Measurements from ENCODE around the gene TP63.

The TP63 gene

GRCh38 chr3:189683546-189684255, 52.5 kb downstream of the TP63 start:
- TF ChIP-seq, protein P1, sequence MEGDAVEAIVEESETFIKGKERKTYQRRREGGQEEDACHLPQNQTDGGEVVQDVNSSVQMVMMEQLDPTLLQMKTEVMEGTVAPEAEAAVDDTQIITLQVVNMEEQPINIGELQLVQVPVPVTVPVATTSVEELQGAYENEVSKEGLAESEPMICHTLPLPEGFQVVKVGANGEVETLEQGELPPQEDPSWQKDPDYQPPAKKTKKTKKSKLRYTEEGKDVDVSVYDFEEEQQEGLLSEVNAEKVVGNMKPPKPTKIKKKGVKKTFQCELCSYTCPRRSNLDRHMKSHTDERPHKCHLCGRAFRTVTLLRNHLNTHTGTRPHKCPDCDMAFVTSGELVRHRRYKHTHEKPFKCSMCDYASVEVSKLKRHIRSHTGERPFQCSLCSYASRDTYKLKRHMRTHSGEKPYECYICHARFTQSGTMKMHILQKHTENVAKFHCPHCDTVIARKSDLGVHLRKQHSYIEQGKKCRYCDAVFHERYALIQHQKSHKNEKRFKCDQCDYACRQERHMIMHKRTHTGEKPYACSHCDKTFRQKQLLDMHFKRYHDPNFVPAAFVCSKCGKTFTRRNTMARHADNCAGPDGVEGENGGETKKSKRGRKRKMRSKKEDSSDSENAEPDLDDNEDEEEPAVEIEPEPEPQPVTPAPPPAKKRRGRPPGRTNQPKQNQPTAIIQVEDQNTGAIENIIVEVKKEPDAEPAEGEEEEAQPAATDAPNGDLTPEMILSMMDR (IDR thresholded peaks at IDR 0.05), result no peak
- no peak for TF ChIP-seq ZFX (IDR thresholded peaks at IDR 0.05; ENCODE audit: borderline replicate concordance)
- H3K27ac ChIP-seq, result no peak overlapping the region

GRCh38 chr3:189684317-189684716, 53.1 kb downstream of the TP63 start:
- TF ChIP-seq ZFX (IDR thresholded peaks at IDR 0.05; ENCODE audit: borderline replicate concordance), result no peak
- TF ChIP-seq, protein P1 (IDR thresholded peaks at IDR 0.05), result no peak
- H3K27ac ChIP-seq, result no peak overlapping the region

- TF ChIP-seq, protein P1 (IDR thresholded peaks at IDR 0.05), result no peak
- no peak for TF ChIP-seq ZFX (IDR thresholded peaks at IDR 0.05; ENCODE audit: borderline replicate concordance)
- no peak overlapping the region for H3K27ac ChIP-seq
These were observed 54.1 kb downstream of the TP63 start for GRCh38 chr3:189685291-189685690.

- H3K27ac ChIP-seq, result no peak overlapping the region
These were observed 54.7 kb downstream of the TP63 start for GRCh38 chr3:189685860-189686259.

DNA sequence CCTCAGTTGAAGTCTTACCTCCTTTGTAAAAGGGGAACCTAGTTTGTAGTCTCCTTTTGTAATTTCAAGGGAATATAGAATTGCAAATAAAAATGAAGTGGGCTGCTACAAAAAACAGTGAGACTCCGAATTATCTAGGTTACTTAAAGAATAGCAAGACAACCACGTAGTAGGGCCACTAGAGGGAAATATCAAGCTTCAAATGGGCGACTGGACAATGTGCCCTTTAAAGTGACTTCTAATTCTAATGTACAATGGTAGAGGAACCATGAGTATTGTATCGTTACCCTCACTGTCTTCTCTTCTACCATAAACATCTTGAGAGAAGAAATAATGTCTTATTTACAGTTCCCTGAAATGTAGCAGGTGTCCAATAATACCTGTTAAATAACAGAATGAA, 56.3 kb downstream of the TP63 start:
- no peak overlapping the region for H3K27ac ChIP-seq
- TF ChIP-seq, protein P1 (IDR thresholded peaks at IDR 0.05), result no peak
- TF ChIP-seq ZFX (IDR thresholded peaks at IDR 0.05; ENCODE audit: borderline replicate concordance), result no peak

More at GRCh38 chr3:189685860-189686259, 54.7 kb downstream of the TP63 start:
- no peak for TF ChIP-seq ZFX (IDR thresholded peaks at IDR 0.05; ENCODE audit: borderline replicate concordance)
- TF ChIP-seq, protein P1 (IDR thresholded peaks at IDR 0.05), result no peak

GRCh38 chr3:189688262-189688661, 57.1 kb downstream of the TP63 start:
- no peak overlapping the region for H3K27ac ChIP-seq
- no peak for TF ChIP-seq ZFX (IDR thresholded peaks at IDR 0.05; ENCODE audit: borderline replicate concordance)
- TF ChIP-seq, protein P1 (IDR thresholded peaks at IDR 0.05), result no peak

GRCh38 chr3:189689625-189690024, 58.4 kb downstream of the TP63 start:
- no peak overlapping the region for H3K27ac ChIP-seq
- no peak for TF ChIP-seq ZFX (IDR thresholded peaks at IDR 0.05; ENCODE audit: borderline replicate concordance)
- TF ChIP-seq, protein P1 (IDR thresholded peaks at IDR 0.05), result no peak
